CD8-positive, alpha-beta memory T cell (primary cell): ENCODE data around the gene ESRRA. TPM values are rescaled to one million over a fixed set of nuclear protein-coding genes. Genes with fewer than 3 reads are reported as not detected.

Source experiments
- CTCF ChIA-PET: fragments of 350-600 bp; sonication (Branson Sonifier 250); formaldehyde crosslinking; loops from one replicate; lab custom pipeline; 2021; ENCODE audit warnings: antibody characterized with exemption; lab: Charles Lee
- POLR2A ChIA-PET: fragments of 350-600 bp; sonication (Branson Sonifier 250); formaldehyde crosslinking; loops from one replicate; lab custom pipeline; 2021; ENCODE audit warnings: antibody characterized with exemption; lab: Charles Lee
- DNase-seq, 5 donors: peaks; one replicate each; pipeline versions ENCODE4 v3.0.0 to v3.0.0-alpha.2; 2020 to 2022; ENCODE audit warnings: mixed read lengths in 1 of 5
- H3K27ac ChIP-seq: one replicate; pipeline ENCODE4 v1.7.0; 2013; ENCODE audit warnings: low read depth, mild to moderate bottlenecking, low read length, moderate library complexity
- H3K27me3 ChIP-seq: 2 replicates; pipeline ENCODE4 v1.7.0; 2013; ENCODE audit warnings: low read length, mild to moderate bottlenecking; ENCODE audit not compliant: insufficient read depth, poor library complexity, severe bottlenecking
- H3K36me3 ChIP-seq: 2 replicates; pipeline ENCODE4 v1.7.0; 2013; ENCODE audit warnings: mild to moderate bottlenecking, low read length, moderate library complexity; ENCODE audit not compliant: insufficient read depth
- H3K4me1 ChIP-seq: 2 replicates; pipeline ENCODE4 v1.7.0; 2013; ENCODE audit warnings: mild to moderate bottlenecking, low read length, moderate library complexity; ENCODE audit not compliant: insufficient read depth
- H3K4me3 ChIP-seq: 2 replicates; pipeline ENCODE4 v1.7.0; 2013; ENCODE audit warnings: mild to moderate bottlenecking, low read length
- H3K9me3 ChIP-seq: 2 replicates; pipeline ENCODE4 v1.7.0; 2013; ENCODE audit warnings: mild to moderate bottlenecking, low read length
- H3K27ac Mint-ChIP-seq, 8 donors: one replicate each; pipeline ENCODE4 v1.8.0; 2020 to 2021; ENCODE audit warnings: mixed read lengths in 8 of 8, mild to moderate bottlenecking in 6 of 8, inconsistent platforms in 3 of 8, moderate library complexity in 3 of 8
- H3K27me3 Mint-ChIP-seq, 2 donors: one replicate each; pipeline ENCODE4 v1.8.0; 2020 to 2021; ENCODE audit warnings: mixed read lengths in 2 of 2, mild to moderate bottlenecking in 1 of 2, moderate library complexity in 1 of 2
- H3K36me3 Mint-ChIP-seq, 3 donors: one replicate each; pipeline ENCODE4 v1.8.0; 2020 to 2021; ENCODE audit warnings: mixed read lengths in 3 of 3, inconsistent platforms in 1 of 3, mild to moderate bottlenecking in 1 of 3
- H3K4me1 Mint-ChIP-seq, 3 donors: one replicate each; pipeline ENCODE4 v1.8.0; 2020 to 2021; ENCODE audit warnings: mixed read lengths in 3 of 3, inconsistent platforms in 1 of 3, mild to moderate bottlenecking in 1 of 3
- H3K4me3 Mint-ChIP-seq, 7 donors: one replicate each; pipeline ENCODE4 v1.8.0; 2020 to 2021; ENCODE audit warnings: mixed read lengths in 7 of 7, mild to moderate bottlenecking in 6 of 7, moderate library complexity in 4 of 7, inconsistent platforms in 2 of 7
- H3K9me3 Mint-ChIP-seq, 5 donors: one replicate each; pipeline ENCODE4 v1.8.0; 2020 to 2022; ENCODE audit warnings: mixed read lengths in 5 of 5, mild to moderate bottlenecking in 3 of 5, moderate library complexity in 2 of 5, inconsistent platforms in 1 of 5
- polyA plus RNA-seq: library from polyadenylated mRNA; unstranded; fragments of 300-500 nt; fragmentation: Illumina TruSeq; gene quantifications from one replicate; pipeline ENCODE4 v1.2.3, GENCODE V29; 2021
- total RNA-seq, 2 experiments: library from RNA; stranded (reverse); gene quantifications; one replicate each; pipeline ENCODE4 v1.2.3, GENCODE V29; 2021

Gene ESRRA
- total and polyA plus RNA-seq, 3 experiments from 2014 or later: 11.9 to 54.3 (median 52.2) TPM

- Histone ChIP-seq H3K4me1 (peaks cover 15% of the 10 kb centered on the region), H3K27me3 (peaks cover 80% of the 10 kb centered on the region), H3K36me3 (no peaks in the 10 kb centered on the region), H3K4me3 (no peak overlapping the region), H3K9me3 (no peaks in the 10 kb centered on the region), H3K27ac (no peak overlapping the region)
- peaks cover 71 to 82% of the 10 kb centered on the region in 2 donors for H3K27me3 Mint-ChIP-seq
- no peaks in the 10 kb centered on the region for H3K36me3 Mint-ChIP-seq
- peaks cover 15 to 35% (median 17%) of the 10 kb centered on the region in 3 donors for H3K4me1 Mint-ChIP-seq
- ChIA-PET POLR2A (no interaction called here), CTCF (interaction anchor here (0.9 to 2.9 kb wide), 3 partner anchors 25 to 92 kb away, joined by 3 to 12 read pairs (median 7); no protein-coding TSS in a partner anchor)
- no peak overlapping the region for H3K4me3 Mint-ChIP-seq
- no peak for DNase-seq
- H3K9me3 Mint-ChIP-seq: no peaks in the 10 kb centered on the region
- peak overlapping the region in 3 of 8 donors; percentile 5 to 70 (median 31) for H3K27ac Mint-ChIP-seq
These were observed 8.3 kb upstream of the ESRRA start for GRCh38 chr11:64296830-64297698.

GRCh38 chr11:64297699-64298358 is 7.5 kb upstream of the ESRRA start:
- Mint-ChIP-seq H3K36me3 (no peaks in the 10 kb centered on the region), H3K27me3 (peaks cover 71 to 79% of the 10 kb centered on the region in 2 donors), H3K4me1 (peaks cover 15 to 32% (median 17%) of the 10 kb centered on the region in 3 donors), H3K4me3 (peak overlapping the region in 1 of 7 donors; percentile 1), H3K27ac (peak overlapping the region in 3 of 8 donors; percentile 5 to 70 (median 31)), H3K9me3 (no peaks in the 10 kb centered on the region)
- Histone ChIP-seq H3K36me3 (no peaks in the 10 kb centered on the region), H3K4me3 (no peak overlapping the region), H3K9me3 (no peaks in the 10 kb centered on the region), H3K4me1 (peaks cover 15% of the 10 kb centered on the region), H3K27ac (no peak overlapping the region), H3K27me3 (peaks cover 75% of the 10 kb centered on the region)
- ChIA-PET CTCF (interaction anchor here (0.9 to 2.9 kb wide), 4 partner anchors 26 to 93 kb away, joined by 3 to 12 read pairs (median 5); no protein-coding TSS in a partner anchor), POLR2A (no interaction called here)
- no peak for DNase-seq

- Histone ChIP-seq H3K9me3 (no peaks in the 10 kb centered on the region), H3K27me3 (peaks cover 64% of the 10 kb centered on the region), H3K4me1 (peaks cover 22% of the 10 kb centered on the region), H3K4me3 (no peak overlapping the region), H3K36me3 (no peaks in the 10 kb centered on the region), H3K27ac (no peak overlapping the region)
- H3K9me3 Mint-ChIP-seq: no peaks in the 10 kb centered on the region
- POLR2A ChIA-PET: interaction anchor here (0.6 kb wide), 2 partner anchors 28 to 1570 kb away, joined by 3 read pairs; no protein-coding TSS in a partner anchor
- H3K4me3 Mint-ChIP-seq: peak overlapping the region; percentile 11 to 86 (median 77)
- H3K36me3 Mint-ChIP-seq: no peaks in the 10 kb centered on the region
- peaks cover 18 to 36% (median 20%) of the 10 kb centered on the region in 3 donors for H3K4me1 Mint-ChIP-seq
- peak overlapping the region in 6 of 8 donors; percentile 34 to 78 (median 38) for H3K27ac Mint-ChIP-seq
- H3K27me3 Mint-ChIP-seq: peaks cover 58 to 66% of the 10 kb centered on the region in 2 donors
- CTCF ChIA-PET: interaction anchor here (0.8 to 2.9 kb wide), 3 partner anchors 32 to 134 kb away, joined by 3 to 12 read pairs (median 5); no protein-coding TSS in a partner anchor
- peak in 1 of 5 donors; percentile 19 for DNase-seq
These were observed 6.1 kb upstream of the ESRRA start for GRCh38 chr11:64298966-64299846.

GRCh38 chr11:64299847-64300648 is 5.3 kb upstream of the ESRRA start, which contains the start of gene CATSPERZ:
Gene CATSPERZ (plus strand): TSS chr11:64300358. CDS start chr11:64300411, 53 bp downstream.
- Histone ChIP-seq H3K4me3 (peak within 1 kb of the TSS; percentile 38), H3K27me3 (peaks cover 61% of the 10 kb centered on the region), H3K4me1 (peaks cover 22% of the 10 kb centered on the region), H3K9me3 (no peaks in the 10 kb centered on the region), H3K36me3 (no peaks in the 10 kb centered on the region), H3K27ac (no peak within 1 kb of the TSS)
- peak in 2 of 5 donors; percentile 24 to 26 for DNase-seq
- H3K4me1 Mint-ChIP-seq: peaks cover 21 to 40% (median 22%) of the 10 kb centered on the region in 3 donors
- peak within 1 kb of the TSS; percentile 75 to 86 (median 78) for H3K4me3 Mint-ChIP-seq
- H3K9me3 Mint-ChIP-seq: no peaks in the 10 kb centered on the region
- peaks cover 53 to 60% of the 10 kb centered on the region in 2 donors for H3K27me3 Mint-ChIP-seq
- POLR2A ChIA-PET: interaction anchor here (0.5 to 1.9 kb wide), 7 partner anchors 15 to 93 kb away, joined by 3 to 8 read pairs (median 5); partner anchors contain the start of genes BAD, FKBP2 and TRMT112
- CTCF ChIA-PET: interaction anchor here (0.8 to 5.8 kb wide), 29 partner anchors 7 to 299 kb away, joined by 3 to 281 read pairs (median 8); partner anchors contain the start of genes BAD, FERMT3, FKBP2 and GPR137
- peak within 1 kb of the TSS in 7 of 8 donors; percentile 34 to 94 (median 83) for H3K27ac Mint-ChIP-seq
- peaks cover 0 to 4% (median 0%) of the 10 kb centered on the region in 3 donors for H3K36me3 Mint-ChIP-seq

GRCh38 chr11:64303109-64304031 is 2.0 kb upstream of the ESRRA start:
- peak overlapping the region in 5 of 8 donors; percentile 12 to 98 (median 97) for H3K27ac Mint-ChIP-seq
- peak overlapping the region in 3 of 7 donors; percentile 23 to 96 (median 95) for H3K4me3 Mint-ChIP-seq
- POLR2A ChIA-PET: interaction anchor here (0.6 to 3.6 kb wide), 12 partner anchors 14 to 118 kb away, joined by 3 to 42 read pairs (median 14); partner anchors contain the start of genes BAD, FERMT3, FKBP2 and GPR137
- H3K36me3 Mint-ChIP-seq: peaks cover 0 to 16% (median 0%) of the 10 kb centered on the region in 3 donors
- Histone ChIP-seq H3K4me1 (peaks cover 35% of the 10 kb centered on the region), H3K27me3 (peaks cover 33% of the 10 kb centered on the region), H3K9me3 (no peaks in the 10 kb centered on the region), H3K27ac (peak overlapping the region; percentile 89), H3K4me3 (no peak overlapping the region), H3K36me3 (no peaks in the 10 kb centered on the region)
- CTCF ChIA-PET: interaction anchor here (0.8 to 5.8 kb wide), 24 partner anchors 11 to 308 kb away, joined by 3 to 281 read pairs (median 6); partner anchors contain the start of genes BAD, CCDC88B, FERMT3 and FKBP2
- no peaks in the 10 kb centered on the region for H3K9me3 Mint-ChIP-seq
- peaks cover 33 to 55% (median 34%) of the 10 kb centered on the region in 3 donors for H3K4me1 Mint-ChIP-seq
- DNase-seq: no peak
- H3K27me3 Mint-ChIP-seq: peaks cover 25 to 28% of the 10 kb centered on the region in 2 donors

GRCh38 chr11:64304032-64304315 is 1.4 kb upstream of the ESRRA start:
- H3K36me3 Mint-ChIP-seq: peaks cover 0 to 16% (median 0%) of the 10 kb centered on the region in 3 donors

More at GRCh38 chr11:64304032-64304315, 1.4 kb upstream of the ESRRA start:
- H3K4me3 Mint-ChIP-seq: peak overlapping the region; percentile 90 to 96 (median 94)
- peak overlapping the region; percentile 95 to 98 (median 97) for H3K27ac Mint-ChIP-seq
- ChIA-PET CTCF (interaction anchor here (0.8 to 5.8 kb wide), 26 partner anchors 12 to 308 kb away, joined by 3 to 281 read pairs (median 6); partner anchors contain the start of genes BAD, CCDC88B, FERMT3 and FKBP2), POLR2A (interaction anchor here (0.6 to 3.6 kb wide), 11 partner anchors 14 to 99 kb away, joined by 3 to 42 read pairs (median 14); partner anchors contain the start of genes BAD, FERMT3, FKBP2 and GPR137)
- Histone ChIP-seq H3K4me3 (no peak overlapping the region), H3K9me3 (no peaks in the 10 kb centered on the region), H3K4me1 (peaks cover 35% of the 10 kb centered on the region), H3K36me3 (no peaks in the 10 kb centered on the region), H3K27ac (peak overlapping the region; percentile 89), H3K27me3 (peaks cover 27% of the 10 kb centered on the region)
- no peaks in the 10 kb centered on the region for H3K9me3 Mint-ChIP-seq
- peaks cover 20 to 22% of the 10 kb centered on the region in 2 donors for H3K27me3 Mint-ChIP-seq
- peaks cover 33 to 54% (median 33%) of the 10 kb centered on the region in 3 donors for H3K4me1 Mint-ChIP-seq
- no peak for DNase-seq
